GM11168 (cell line): ENCODE measurements around the gene APOL3.
"Not testable (repeated sequence)": the region's sequence is repeated elsewhere in the genome, so short reads cannot be mapped to it uniquely, and the experiment has no call there.

ENCODE experiments used
- in situ Hi-C: fragments of 300-500 bp; cut with MboI; formaldehyde crosslinking; loops from one replicate; pipeline ENCODE4 v1.12.0; 2022; ENCODE audit warnings: low sequenced_read_pairs; ENCODE audit not compliant: unreplicated experiment

APOL3 gene

GRCh38 chr22:36193577-36193976 is 33.0 kb upstream of the APOL3 start:
- in situ Hi-C loops, result no loop called here

GRCh38 chr22:36193171-36193570 is 32.6 kb upstream of the APOL3 start:
- in situ Hi-C loops, result no loop called here

- in situ Hi-C loops, result no loop called here
Observed at GRCh38 chr22:36192542-36192941, 32.0 kb upstream of the APOL3 start.

- in situ Hi-C loops, result no loop called here
Observed at GRCh38 chr22:36191106-36191836, 30.7 kb upstream of the APOL3 start.

- in situ Hi-C loops, result not testable (repeated sequence)
Observed at GRCh38 chr22:36187862-36188261, 27.3 kb upstream of the APOL3 start.

- in situ Hi-C loops, result no loop called here
Observed at GRCh38 chr22:36185828-36186624, 25.5 kb upstream of the APOL3 start.

GRCh38 chr22:36184433-36185025 is 24.0 kb upstream of the APOL3 start:
- in situ Hi-C loops, result loop anchor here (5.0 kb wide), 1 partner anchor 42 kb away; no protein-coding TSS in a partner anchor

- in situ Hi-C loops, result loop anchor here (5.0 kb wide), 1 partner anchor 41 kb away; no protein-coding TSS in a partner anchor
Observed at GRCh38 chr22:36183446-36183845, 22.9 kb upstream of the APOL3 start.

GRCh38 chr22:36182857-36183256 is 22.3 kb upstream of the APOL3 start:
- in situ Hi-C loops, result loop anchor here (5.0 kb wide), 1 partner anchor 41 kb away; no protein-coding TSS in a partner anchor

- in situ Hi-C loops, result loop anchor here (5.0 kb wide), 1 partner anchor 40 kb away; no protein-coding TSS in a partner anchor
Observed at GRCh38 chr22:36182056-36182455, 21.5 kb upstream of the APOL3 start.

- in situ Hi-C loops, result loop anchor here (5.0 kb wide), 1 partner anchor 39 kb away; no protein-coding TSS in a partner anchor
Observed at GRCh38 chr22:36180928-36181327, 20.4 kb upstream of the APOL3 start.

GRCh38 chr22:36180038-36180880 is 19.7 kb upstream of the APOL3 start:
- in situ Hi-C loops, result loop anchor here (5.0 kb wide), 1 partner anchor 38 kb away; no protein-coding TSS in a partner anchor

- in situ Hi-C loops, result no loop called here
Observed at GRCh38 chr22:36177160-36177559, 16.6 kb upstream of the APOL3 start.

- in situ Hi-C loops, result no loop called here
Observed at GRCh38 chr22:36175892-36176291, 15.3 kb upstream of the APOL3 start.

GRCh38 chr22:36171941-36172340 is 11.4 kb upstream of the APOL3 start:
- in situ Hi-C loops, result no loop called here

GRCh38 chr22:36166518-36167220 is 6.1 kb upstream of the APOL3 start:
- in situ Hi-C loops, result no loop called here

GRCh38 chr22:36166086-36166485 is 5.5 kb upstream of the APOL3 start:
- in situ Hi-C loops, result no loop called here

- in situ Hi-C loops, result no loop called here
Observed at GRCh38 chr22:36165141-36165540, 4.6 kb upstream of the APOL3 start.

GRCh38 chr22:36164621-36165020 is 4.1 kb upstream of the APOL3 start:
- in situ Hi-C loops, result no loop called here
